NCI-H1105 (cell line): ENCODE measurements around the gene MYD88.

Experiments used
- DNase-seq: peaks from one replicate; lab custom pipeline; 2025; lab: John Stamatoyannopoulos, UW

MYD88 gene

GRCh38 chr3:38112378-38112761 lies 26.1 kb upstream of the MYD88 start:
- no peak for DNase-seq

GRCh38 chr3:38114052-38114874 lies 24.2 kb upstream of the MYD88 start:
- DNase-seq = no peak

GRCh38 chr3:38114875-38115644 lies 23.4 kb upstream of the MYD88 start:
- DNase-seq = no peak

- no peak for DNase-seq
Observed at GRCh38 chr3:38115645-38116427, 22.6 kb upstream of the MYD88 start.

- no peak for DNase-seq
Observed at GRCh38 chr3:38116471-38117162, 21.8 kb upstream of the MYD88 start.

- no peak for DNase-seq
Observed at GRCh38 chr3:38117163-38117716, 21.2 kb upstream of the MYD88 start.

- peak; percentile 29 for DNase-seq
Observed at GRCh38 chr3:38117748-38118420, 20.6 kb upstream of the MYD88 start.

GRCh38 chr3:38118421-38119247 lies 19.8 kb upstream of the MYD88 start:
- no peak for DNase-seq

GRCh38 chr3:38119248-38119544 lies 19.3 kb upstream of the MYD88 start:
- DNase-seq = no peak

- DNase-seq = no peak
Observed at GRCh38 chr3:38119821-38120692, 18.4 kb upstream of the MYD88 start.

GRCh38 chr3:38120693-38121450 lies 17.6 kb upstream of the MYD88 start:
- no peak for DNase-seq

- DNase-seq = no peak
Observed at GRCh38 chr3:38121451-38121831, 17.0 kb upstream of the MYD88 start.

- DNase-seq = no peak
Observed at GRCh38 chr3:38121832-38122461, 16.5 kb upstream of the MYD88 start.

GRCh38 chr3:38122712-38123290 lies 15.7 kb upstream of the MYD88 start:
- no peak for DNase-seq

GRCh38 chr3:38124324-38125122 lies 13.9 kb upstream of the MYD88 start:
- DNase-seq = no peak

GRCh38 chr3:38125305-38126120 lies 12.9 kb upstream of the MYD88 start:
- no peak for DNase-seq
